ENCODE data around the gene ATXN7L2.

ATXN7L2 gene

GRCh38 chr1:109500941-109501381, 17.3 kb downstream of the ATXN7L2 start:
- WGBS (ENCODE audit: extremely low coverage, insufficient coverage, insufficient read length): no CpG with 5 or more reads among the region's 5 CpGs

DNA sequence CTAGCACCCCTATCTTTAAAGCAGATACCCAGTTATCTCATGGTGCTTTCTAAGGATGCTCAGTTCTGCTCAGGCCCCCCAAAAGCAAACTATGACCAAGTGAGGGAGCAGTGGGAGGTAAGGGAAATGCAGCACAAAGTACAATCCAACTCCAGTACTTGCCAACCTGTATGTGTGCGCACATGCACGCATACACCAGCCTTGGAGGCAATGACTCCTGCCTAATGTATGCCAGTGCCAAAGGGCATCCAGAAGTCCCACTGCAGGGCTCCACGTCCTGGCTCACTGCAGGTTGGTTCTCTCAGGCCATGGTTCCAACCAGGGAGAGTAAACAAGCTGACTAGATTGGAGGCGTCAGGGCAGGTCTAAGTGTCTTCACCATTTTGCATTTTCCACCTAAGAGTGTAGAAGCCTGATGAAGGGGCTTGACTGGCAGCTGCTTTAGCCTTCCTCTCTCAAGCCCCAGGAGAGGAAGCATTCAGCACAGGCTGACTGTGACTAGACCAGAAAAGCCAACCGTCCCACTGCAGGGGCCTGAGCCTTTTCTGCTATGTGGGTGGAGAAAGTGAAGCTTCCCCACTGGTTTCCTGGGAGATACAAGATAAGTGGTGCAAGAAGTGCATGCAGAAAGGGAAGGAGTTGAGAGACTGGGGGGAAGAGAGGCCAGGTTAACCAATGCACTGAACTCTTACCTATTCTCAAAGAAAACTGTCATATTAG, 18.1 kb downstream of the ATXN7L2 start:
- no peak for DNase-seq
- Histone ChIP-seq H3K9me3 (ENCODE audit: insufficient read depth, low read depth, low read length) (no peaks in the 10 kb centered on the region), H3K27me3 (ENCODE audit: insufficient read depth, low read length) (no peaks in the 10 kb centered on the region), H3K14ac (ENCODE audit: low read length) (no peak overlapping the region), H3K4ac (ENCODE audit: low read depth, low read length) (no peak overlapping the region), H2BK120ac (ENCODE audit: insufficient read depth, low read length, poor library complexity) (no peak overlapping the region), H3K4me3 (ENCODE audit: low read depth, low read length) (no peak overlapping the region), H3K23ac (ENCODE audit: low read length) (no peak overlapping the region), H2BK12ac (ENCODE audit: low read length) (no peak overlapping the region), H4K8ac (ENCODE audit: low read depth, low read length) (no peak overlapping the region), H2BK5ac (ENCODE audit: low read depth, low read length, poor library complexity) (no peak overlapping the region), H4K91ac (ENCODE audit: low read depth, low read length) (no peak overlapping the region), H3K79me1 (ENCODE audit: low read length) (peaks cover 2% of the 10 kb centered on the region), H3K9ac (ENCODE audit: low read length) (no peak overlapping the region), H4K12ac (ENCODE audit: low read depth, low read length) (no peak overlapping the region), H3K4me1 (ENCODE audit: control insufficient read depth in 1 of 2, insufficient read depth in 2 of 2, low read length in 2 of 2) (peaks cover 15 to 24% of the 10 kb centered on the region in 2 experiments), H2AFZ (ENCODE audit: insufficient read depth, low read length, poor library complexity) (no peak overlapping the region), H3K79me2 (ENCODE audit: control insufficient read depth, insufficient read depth, low read length, poor library complexity) (no peaks in the 10 kb centered on the region), H2AK5ac (ENCODE audit: low read length) (no peak overlapping the region), H3K18ac (ENCODE audit: low read length) (no peak overlapping the region), H3K27ac (ENCODE audit: low read depth, low read length) (no peak overlapping the region), H3K4me2 (ENCODE audit: low read length) (no peak overlapping the region), H3K36me3 (ENCODE audit: control insufficient read depth in 1 of 2, insufficient read depth in 2 of 2, low read length in 2 of 2) (peaks cover 2 to 5% of the 10 kb centered on the region in 2 experiments)
- no CpG with 5 or more reads among the region's 5 CpGs for WGBS (ENCODE audit: extremely low coverage, insufficient coverage, insufficient read length)

More at GRCh38 chr1:109500941-109501381, 17.3 kb downstream of the ATXN7L2 start:
- H3K79me2 ChIP-seq (ENCODE audit: control insufficient read depth, insufficient read depth, low read length, poor library complexity): no peaks in the 10 kb centered on the region
- no peak overlapping the region for H2AK5ac ChIP-seq (ENCODE audit: low read length)
- H3K79me1 ChIP-seq (ENCODE audit: low read length): peaks cover 2% of the 10 kb centered on the region
- H3K27ac ChIP-seq (ENCODE audit: low read depth, low read length): peak overlapping the region; percentile 24
- H3K4me3 ChIP-seq (ENCODE audit: low read depth, low read length): no peak overlapping the region
- no peak overlapping the region for H2BK5ac ChIP-seq (ENCODE audit: low read depth, low read length, poor library complexity)
- H4K12ac ChIP-seq (ENCODE audit: low read depth, low read length): no peak overlapping the region
- H3K4me2 ChIP-seq (ENCODE audit: low read length): peak overlapping the region; percentile 37
- no peak overlapping the region for H2BK120ac ChIP-seq (ENCODE audit: insufficient read depth, low read length, poor library complexity)
- H3K36me3 ChIP-seq (ENCODE audit: control insufficient read depth in 1 of 2, insufficient read depth in 2 of 2, low read length in 2 of 2): peaks cover 6 to 11% of the 10 kb centered on the region in 2 experiments
- H2AFZ ChIP-seq (ENCODE audit: insufficient read depth, low read length, poor library complexity): no peak overlapping the region
- H3K4me1 ChIP-seq (ENCODE audit: control insufficient read depth in 1 of 2, insufficient read depth in 2 of 2, low read length in 2 of 2): peaks cover 15 to 24% of the 10 kb centered on the region in 2 experiments
- no peak overlapping the region for H3K9ac ChIP-seq (ENCODE audit: low read length)
- no peaks in the 10 kb centered on the region for H3K27me3 ChIP-seq (ENCODE audit: insufficient read depth, low read length)
- H3K14ac ChIP-seq (ENCODE audit: low read length): no peak overlapping the region
- no peak overlapping the region for H2BK12ac ChIP-seq (ENCODE audit: low read length)
- H4K91ac ChIP-seq (ENCODE audit: low read depth, low read length): no peak overlapping the region
- H3K4ac ChIP-seq (ENCODE audit: low read depth, low read length): no peak overlapping the region
- DNase-seq: peak in 1 of 2 donors; percentile 11
- no peak overlapping the region for H4K8ac ChIP-seq (ENCODE audit: low read depth, low read length)
- no peaks in the 10 kb centered on the region for H3K9me3 ChIP-seq (ENCODE audit: insufficient read depth, low read depth, low read length)
- no peak overlapping the region for H3K23ac ChIP-seq (ENCODE audit: low read length)
- no peak overlapping the region for H3K18ac ChIP-seq (ENCODE audit: low read length)

DNA sequence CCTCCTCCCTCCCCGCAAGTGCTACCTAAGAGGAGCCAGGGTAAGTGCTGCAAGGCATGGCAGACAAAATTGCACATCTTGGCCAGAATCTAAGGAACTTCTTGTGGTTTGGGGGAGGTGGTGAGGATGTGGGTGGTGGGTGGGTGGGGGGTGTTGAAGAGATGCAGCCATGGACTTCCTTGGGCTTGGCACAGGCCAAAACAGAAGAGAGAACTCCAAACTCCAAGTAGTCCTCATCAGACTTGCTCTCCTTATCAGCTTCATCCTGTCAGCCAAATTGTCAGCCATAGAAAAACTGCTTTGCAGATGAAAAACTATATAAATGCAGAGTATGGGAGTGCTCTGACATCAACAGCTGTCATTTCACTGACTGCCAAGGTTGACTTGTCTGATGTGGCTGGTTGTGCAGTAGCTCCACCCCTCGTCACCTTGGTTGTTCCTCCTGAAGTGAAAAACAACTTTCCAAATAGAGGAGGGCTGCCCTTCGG, 18.7 kb downstream of the ATXN7L2 start:
- Histone ChIP-seq H2BK12ac (ENCODE audit: low read length) (no peak overlapping the region), H4K91ac (ENCODE audit: low read depth, low read length) (no peak overlapping the region), H2AFZ (ENCODE audit: insufficient read depth, low read length, poor library complexity) (no peak overlapping the region), H3K4me3 (ENCODE audit: low read depth, low read length) (no peak overlapping the region), H2BK5ac (ENCODE audit: low read depth, low read length, poor library complexity) (no peak overlapping the region), H3K27me3 (ENCODE audit: insufficient read depth, low read length) (no peaks in the 10 kb centered on the region), H3K9ac (ENCODE audit: low read length) (no peak overlapping the region), H4K8ac (ENCODE audit: low read depth, low read length) (no peak overlapping the region), H3K27ac (ENCODE audit: low read depth, low read length) (no peak overlapping the region), H3K9me3 (ENCODE audit: insufficient read depth, low read depth, low read length) (peaks cover 3% of the 10 kb centered on the region), H3K4ac (ENCODE audit: low read depth, low read length) (no peak overlapping the region), H2AK5ac (ENCODE audit: low read length) (no peak overlapping the region), H3K4me1 (ENCODE audit: control insufficient read depth in 1 of 2, insufficient read depth in 2 of 2, low read length in 2 of 2) (peaks cover 15 to 24% of the 10 kb centered on the region in 2 experiments), H3K36me3 (ENCODE audit: control insufficient read depth in 1 of 2, insufficient read depth in 2 of 2, low read length in 2 of 2) (peaks cover 0 to 1% of the 10 kb centered on the region in 2 experiments), H3K23ac (ENCODE audit: low read length) (no peak overlapping the region), H2BK120ac (ENCODE audit: insufficient read depth, low read length, poor library complexity) (no peak overlapping the region), H3K14ac (ENCODE audit: low read length) (no peak overlapping the region), H3K4me2 (ENCODE audit: low read length) (no peak overlapping the region), H3K18ac (ENCODE audit: low read length) (no peak overlapping the region), H3K79me1 (ENCODE audit: low read length) (peaks cover 2% of the 10 kb centered on the region), H4K12ac (ENCODE audit: low read depth, low read length) (no peak overlapping the region), H3K79me2 (ENCODE audit: control insufficient read depth, insufficient read depth, low read length, poor library complexity) (no peaks in the 10 kb centered on the region)
- no CpG with 5 or more reads among the region's 3 CpGs for WGBS (ENCODE audit: extremely low coverage, insufficient coverage, insufficient read length)
- no peak for DNase-seq

DNA sequence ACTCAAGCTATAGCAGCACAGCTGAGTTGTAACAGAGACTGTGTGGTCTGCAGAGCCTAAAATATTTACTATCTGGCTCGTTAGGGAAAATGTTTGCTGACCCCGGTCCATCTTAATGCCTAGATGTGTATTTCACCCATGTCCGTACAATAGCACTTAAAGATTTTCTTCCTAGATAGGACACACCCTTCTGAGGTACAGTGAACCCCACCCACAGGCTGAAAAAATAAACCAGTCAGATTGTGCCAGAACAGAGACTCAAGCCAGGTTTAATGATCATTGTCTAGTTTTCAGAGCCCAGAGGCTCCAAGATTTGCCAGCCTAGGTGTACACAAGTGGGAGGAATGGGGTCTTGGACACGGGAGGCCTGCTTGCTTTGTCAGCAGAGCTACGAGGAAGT, 20.2 kb downstream of the ATXN7L2 start:
- no peak overlapping the region for H3K14ac ChIP-seq (ENCODE audit: low read length)
- H3K27me3 ChIP-seq (ENCODE audit: insufficient read depth, low read length): peaks cover 2% of the 10 kb centered on the region
- H2AK5ac ChIP-seq (ENCODE audit: low read length): no peak overlapping the region
- H2BK5ac ChIP-seq (ENCODE audit: low read depth, low read length, poor library complexity): no peak overlapping the region
- peaks cover 2% of the 10 kb centered on the region for H3K79me1 ChIP-seq (ENCODE audit: low read length)
- no peak overlapping the region for H3K4me3 ChIP-seq (ENCODE audit: low read depth, low read length)
- peaks cover 15 to 24% of the 10 kb centered on the region in 2 experiments for H3K4me1 ChIP-seq (ENCODE audit: control insufficient read depth in 1 of 2, insufficient read depth in 2 of 2, low read length in 2 of 2)
- H3K4ac ChIP-seq (ENCODE audit: low read depth, low read length): no peak overlapping the region
- no peak overlapping the region for H2AFZ ChIP-seq (ENCODE audit: insufficient read depth, low read length, poor library complexity)
- H4K12ac ChIP-seq (ENCODE audit: low read depth, low read length): no peak overlapping the region
- no peak overlapping the region for H3K4me2 ChIP-seq (ENCODE audit: low read length)
- no peak overlapping the region for H3K9ac ChIP-seq (ENCODE audit: low read length)
- H3K36me3 ChIP-seq (ENCODE audit: control insufficient read depth in 1 of 2, insufficient read depth in 2 of 2, low read length in 2 of 2): no peaks in the 10 kb centered on the region
- no peak overlapping the region for H3K18ac ChIP-seq (ENCODE audit: low read length)
- H4K8ac ChIP-seq (ENCODE audit: low read depth, low read length): no peak overlapping the region
- H4K91ac ChIP-seq (ENCODE audit: low read depth, low read length): no peak overlapping the region
- no peaks in the 10 kb centered on the region for H3K79me2 ChIP-seq (ENCODE audit: control insufficient read depth, insufficient read depth, low read length, poor library complexity)
- H3K27ac ChIP-seq (ENCODE audit: low read depth, low read length): no peak overlapping the region
- H2BK12ac ChIP-seq (ENCODE audit: low read length): no peak overlapping the region
- H3K23ac ChIP-seq (ENCODE audit: low read length): no peak overlapping the region
- no CpG with 5 or more reads among the region's 5 CpGs for WGBS (ENCODE audit: extremely low coverage, insufficient coverage, insufficient read length)
- H2BK120ac ChIP-seq (ENCODE audit: insufficient read depth, low read length, poor library complexity): no peak overlapping the region
- DNase-seq: no peak
- H3K9me3 ChIP-seq (ENCODE audit: insufficient read depth, low read depth, low read length): peaks cover 7% of the 10 kb centered on the region
